SU-DHL-6 (cell line): ENCODE results near the gene UBL3.

Experiments
- H2AFZ ChIP-seq: fragments of 200-600 bp; sonication (generic); 2 replicates; pipeline ENCODE4 v1.6.1; 2014; ENCODE audit warnings: low read depth, mild to moderate bottlenecking, moderate library complexity, mixed read lengths, antibody characterized with exemption, low read length; ENCODE audit not compliant: severe bottlenecking
- H3F3A ChIP-seq: fragments of 200-600 bp; shearing (Covaris generic); 2 replicates; pipeline ENCODE4 v1.6.0; 2016; ENCODE audit warnings: antibody characterized with exemption, mild to moderate bottlenecking; ENCODE audit not compliant: insufficient read depth
- H3K27ac ChIP-seq: fragments of 200-600 bp; sonication (generic); 2 replicates; pipeline ENCODE4 v1.5.1; 2016; ENCODE audit warnings: low read depth, mild to moderate bottlenecking, low read length, moderate library complexity, mixed read lengths
- H3K27me3 ChIP-seq: fragments of 200-600 bp; sonication (generic), shearing (Covaris generic); 2 replicates; pipeline ENCODE4 v1.6.0; 2014; ENCODE audit warnings: mild to moderate bottlenecking, low read length
- H3K36me3 ChIP-seq: fragments of 200-600 bp; sonication (generic); 2 replicates; pipeline ENCODE4 v1.6.1; 2014; ENCODE audit warnings: mild to moderate bottlenecking, low read length, mixed read lengths
- H3K4me2 ChIP-seq: fragments of 300-600, 200-600 bp; shearing (Covaris generic), sonication (generic); 2 replicates; pipeline ENCODE4 v1.6.0; 2014; ENCODE audit warnings: low read length, low read depth, mild to moderate bottlenecking; ENCODE audit not compliant: poor library complexity, severe bottlenecking
- H3K4me3 ChIP-seq: fragments of 200-600 bp; sonication (generic); 2 replicates; pipeline ENCODE4 v1.5.1; 2014; ENCODE audit warnings: antibody characterized with exemption, low read length, mild to moderate bottlenecking, mixed read lengths; ENCODE audit not compliant: insufficient read depth, poor library complexity, severe bottlenecking
- H3K79me2 ChIP-seq: fragments of 200-600 bp; sonication (generic); 2 replicates; pipeline ENCODE4 v1.6.1; 2014; ENCODE audit warnings: mild to moderate bottlenecking, low read length, moderate library complexity; ENCODE audit not compliant: insufficient read depth
- H3K9ac ChIP-seq: fragments of 200-600 bp; sonication (generic); 2 replicates; pipeline ENCODE4 v1.7.0; 2014; ENCODE audit warnings: mild to moderate bottlenecking, low read length
- H3K9me2 ChIP-seq: fragments of 200-600 bp; sonication (generic); replicated peaks from 2 replicates; pipeline ENCODE4 v1.6.1; 2014; ENCODE audit warnings: low read length; ENCODE audit not compliant: insufficient read depth
- H3K9me3 ChIP-seq: fragments of 200-600 bp; sonication (generic); 2 replicates; pipeline ENCODE4 v1.6.1; 2014; ENCODE audit warnings: low read length, mixed read lengths; ENCODE audit not compliant: insufficient read depth
- H4K20me1 ChIP-seq: fragments of 200-600 bp; sonication (generic); 2 replicates; pipeline ENCODE4 v1.6.1; 2014; ENCODE audit warnings: low read depth, mild to moderate bottlenecking, antibody characterized with exemption, low read length, moderate library complexity, mixed read lengths
- EZH2phosphoT487 ChIP-seq: fragments of 200-600 bp; sonication (generic), shearing (Covaris generic); conservative IDR thresholded peaks from 2 replicates; pipeline ENCODE4 v1.6.1; 2018; ENCODE audit warnings: mild to moderate bottlenecking, antibody characterized with exemption, low read length, moderate library complexity, mixed read lengths
- TF ChIP-seq, protein P1 (sequence below): fragments of 200-600 bp; sonication (generic); IDR thresholded peaks from one replicate; pipeline ENCODE4 v1.5.1; 2017; ENCODE audit warnings: antibody characterized with exemption, mild to moderate bottlenecking, low read length, moderate library complexity; ENCODE audit not compliant: insufficient read depth, poor library complexity, severe bottlenecking

UBL3 gene, protein sequence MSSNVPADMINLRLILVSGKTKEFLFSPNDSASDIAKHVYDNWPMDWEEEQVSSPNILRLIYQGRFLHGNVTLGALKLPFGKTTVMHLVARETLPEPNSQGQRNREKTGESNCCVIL

DNA sequence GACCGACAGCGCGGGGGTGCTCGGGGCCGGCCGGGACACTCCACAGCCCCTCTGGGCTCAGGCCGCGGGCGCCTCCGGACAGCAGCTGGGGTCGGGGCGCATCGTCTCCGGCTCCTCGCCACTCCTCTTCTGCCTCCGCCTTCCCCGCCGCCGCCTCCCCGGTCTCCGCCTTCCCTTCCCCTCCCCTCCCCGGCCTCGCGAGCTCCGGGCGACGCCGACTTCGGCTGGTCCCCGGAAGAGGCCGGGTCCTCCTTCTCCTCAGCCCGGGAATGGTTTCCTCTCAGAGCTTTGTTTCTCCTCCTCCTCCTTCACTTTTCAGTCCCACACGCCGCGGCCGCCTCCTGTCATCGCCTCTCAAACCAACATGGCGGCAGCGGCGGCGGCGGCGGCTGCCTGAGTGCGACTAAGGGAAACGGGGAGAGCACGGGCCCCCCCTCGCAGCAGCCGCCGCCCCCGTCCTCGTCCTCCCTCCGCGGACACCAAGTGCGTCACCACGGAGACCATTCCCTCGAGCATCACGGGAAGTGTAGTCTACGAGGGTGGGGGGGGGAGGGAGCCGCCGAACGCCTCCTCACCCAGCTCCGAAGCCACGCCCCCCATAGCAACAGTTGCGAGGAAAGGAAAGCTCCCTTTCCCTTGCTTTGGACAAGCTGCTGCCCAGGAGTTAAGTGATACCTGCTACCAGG lies at the start of gene UBL3:
UBL3 (minus strand) TSS at position 405 of the 686 bp plus-strand sequence. CDS start 1,079 bp downstream, outside the sequence.
- H3K27ac ChIP-seq, result no peak within 1 kb of the TSS; the same call in 1 of the 2 replicates
- H3K9me2 ChIP-seq, result no peaks in the 10 kb centered on the region
- no peaks in the 10 kb centered on the region for H3K79me2 ChIP-seq
- H3K9me3 ChIP-seq, result no peaks in the 10 kb centered on the region
- H3K4me2 ChIP-seq, result peak within 1 kb of the TSS; percentile 92
- no peaks in the 10 kb centered on the region for H3K27me3 ChIP-seq
- H3K9ac ChIP-seq, result peak within 1 kb of the TSS; percentile 66
- no peaks in the 10 kb centered on the region for H4K20me1 ChIP-seq
- no peak for TF ChIP-seq EZH2phosphoT487
- TF ChIP-seq, protein P1, sequence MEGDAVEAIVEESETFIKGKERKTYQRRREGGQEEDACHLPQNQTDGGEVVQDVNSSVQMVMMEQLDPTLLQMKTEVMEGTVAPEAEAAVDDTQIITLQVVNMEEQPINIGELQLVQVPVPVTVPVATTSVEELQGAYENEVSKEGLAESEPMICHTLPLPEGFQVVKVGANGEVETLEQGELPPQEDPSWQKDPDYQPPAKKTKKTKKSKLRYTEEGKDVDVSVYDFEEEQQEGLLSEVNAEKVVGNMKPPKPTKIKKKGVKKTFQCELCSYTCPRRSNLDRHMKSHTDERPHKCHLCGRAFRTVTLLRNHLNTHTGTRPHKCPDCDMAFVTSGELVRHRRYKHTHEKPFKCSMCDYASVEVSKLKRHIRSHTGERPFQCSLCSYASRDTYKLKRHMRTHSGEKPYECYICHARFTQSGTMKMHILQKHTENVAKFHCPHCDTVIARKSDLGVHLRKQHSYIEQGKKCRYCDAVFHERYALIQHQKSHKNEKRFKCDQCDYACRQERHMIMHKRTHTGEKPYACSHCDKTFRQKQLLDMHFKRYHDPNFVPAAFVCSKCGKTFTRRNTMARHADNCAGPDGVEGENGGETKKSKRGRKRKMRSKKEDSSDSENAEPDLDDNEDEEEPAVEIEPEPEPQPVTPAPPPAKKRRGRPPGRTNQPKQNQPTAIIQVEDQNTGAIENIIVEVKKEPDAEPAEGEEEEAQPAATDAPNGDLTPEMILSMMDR, result no peak
- H2AFZ ChIP-seq, result peak within 1 kb of the TSS; percentile 84
- peak within 1 kb of the TSS; percentile 76 for H3K4me3 ChIP-seq
- 0 out of 2 replicates have a peak, but pooled peaks cover 3% of the 10 kb centered on the region for H3F3A ChIP-seq
- H3K36me3 ChIP-seq, result no peaks in the 10 kb centered on the region

DNA sequence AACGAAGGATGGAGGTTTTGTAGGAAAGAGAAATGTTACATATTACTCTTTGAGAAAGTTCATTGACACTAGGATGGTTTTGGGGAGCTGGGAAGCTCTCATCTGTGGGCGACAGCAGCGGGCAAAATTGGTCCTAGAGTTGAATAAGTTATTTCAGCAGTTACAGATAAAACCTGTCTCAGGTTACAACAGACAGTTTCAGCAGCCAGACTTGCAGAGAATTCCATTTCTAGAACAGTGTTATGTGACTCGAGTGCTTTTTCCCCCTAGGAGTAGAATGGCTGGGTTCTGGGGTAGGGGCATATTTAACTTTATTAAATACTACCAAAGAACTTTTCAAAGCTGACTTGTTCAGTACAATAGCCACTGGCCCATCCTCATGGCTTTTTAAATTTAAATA lies 46.7 kb upstream of the UBL3 start:
- TF ChIP-seq, protein P1, result no peak
- no peak for TF ChIP-seq EZH2phosphoT487
- no peaks in the 10 kb centered on the region for H3K79me2 ChIP-seq
- H3K9me3 ChIP-seq, result no peaks in the 10 kb centered on the region
- H2AFZ ChIP-seq, result no peak overlapping the region
- no peak overlapping the region for H3K4me2 ChIP-seq
- no peaks in the 10 kb centered on the region for H3K9me2 ChIP-seq
- H3K9ac ChIP-seq, result no peak overlapping the region
- no peaks in the 10 kb centered on the region for H3K36me3 ChIP-seq
- H3F3A ChIP-seq, result no peaks in the 10 kb centered on the region
- H3K27ac ChIP-seq, result no peak overlapping the region
- H4K20me1 ChIP-seq, result no peaks in the 10 kb centered on the region
- no peak overlapping the region for H3K4me3 ChIP-seq
- no peaks in the 10 kb centered on the region for H3K27me3 ChIP-seq

GRCh38 chr13:29893438-29893837 lies 43.0 kb upstream of the UBL3 start:
- Histone ChIP-seq H4K20me1 (no peaks in the 10 kb centered on the region), H2AFZ (no peak overlapping the region), H3K36me3 (no peaks in the 10 kb centered on the region), H3K4me2 (no peak overlapping the region), H3K27me3 (no peaks in the 10 kb centered on the region), H3F3A (no peaks in the 10 kb centered on the region), H3K79me2 (no peaks in the 10 kb centered on the region), H3K9ac (no peak overlapping the region), H3K4me3 (no peak overlapping the region), H3K9me2 (no peaks in the 10 kb centered on the region), H3K9me3 (no peaks in the 10 kb centered on the region), H3K27ac (no peak overlapping the region)
- TF ChIP-seq, protein P1, result no peak
- no peak for TF ChIP-seq EZH2phosphoT487
